GM12878 (cell line): ENCODE results near the gene DICER1. TPM values are rescaled to one million over a fixed set of nuclear protein-coding genes. Genes with fewer than 3 reads are reported as not detected.

ENCODE experiments used
- ATAC-seq: fragments of 200-7000 bp; cut with Tn5 transposase; 3 replicates; pipeline ENCODE4 v1.9.1; 2020; ENCODE audit warnings: mild to moderate bottlenecking, moderate library complexity
- BruUV-seq: library from RNA; stranded (reverse); fragments of 400-500 nt; replicated peaks from 2 replicates; lab custom pipeline; 2021; lab: Mats Ljungman, UMichigan
- CTCF ChIA-PET: fragments of 300-600 bp; sonication (Branson Sonifier 250); formaldehyde crosslinking; extraction: SDS; loops from one replicate; lab custom pipeline; 2021; ENCODE audit warnings: inconsistent platforms; lab: Yijun Ruan, JAX
- POLR2A ChIA-PET: fragments of 350-600 bp; formaldehyde crosslinking; extraction: SDS; loops from one replicate; lab custom pipeline; 2021; ENCODE audit warnings: inconsistent platforms; lab: Charles Lee
- RAD21 ChIA-PET: fragments of 300-600 bp; sonication (Branson Sonifier 250); formaldehyde crosslinking; loops from one replicate; lab custom pipeline; 2023; ENCODE audit warnings: antibody characterized with exemption; ENCODE audit not compliant: unreplicated experiment; lab: Charles Lee
- SMC1A ChIA-PET: fragments of 300-600 bp; sonication (Branson Sonifier 250); formaldehyde crosslinking; loops from one replicate; lab custom pipeline; 2023; ENCODE audit not compliant: unreplicated experiment, uncharacterized antibody; lab: Charles Lee
- DNase-seq: peaks from one replicate; pipeline ENCODE4 v3.0.0-alpha.2; 2011; ENCODE audit warnings: low read depth, low spot score
- FAIRE-seq: peaks from 3 replicates; lab custom pipeline; 2011; peaks lifted over from hg19 to GRCh38; lab: Jason Lieb, UNC
- H2AFZ ChIP-seq: 2 replicates; pipeline ENCODE4 v1.6.0; 2011; ENCODE audit warnings: low read depth, low read length, control low read depth; ENCODE audit not compliant: control insufficient read depth
- H3K27ac ChIP-seq: 2 replicates; pipeline ENCODE4 v1.5.1; 2011; ENCODE audit warnings: control low read depth; ENCODE audit not compliant: control insufficient read depth, insufficient read depth
- H3K27me3 ChIP-seq, 2 experiments: replicated peaks in 1 of 2; 2 replicates each; pipeline versions ENCODE4 v1.6.0 to v1.6.1; 2011; ENCODE audit warnings: low read length in 1 of 2; ENCODE audit not compliant: control insufficient read depth in 2 of 2, insufficient read depth in 2 of 2
- H3K36me3 ChIP-seq, 2 experiments: 2 replicates each; pipeline ENCODE4 v1.5.1; 2011; ENCODE audit warnings: low read length in 1 of 2; ENCODE audit not compliant: control insufficient read depth in 2 of 2, insufficient read depth in 2 of 2
- H3K4me1 ChIP-seq: 2 replicates; pipeline ENCODE4 v1.6.1; 2011; ENCODE audit warnings: mild to moderate bottlenecking, low read length, moderate library complexity, mixed read lengths; ENCODE audit not compliant: control insufficient read depth, insufficient read depth
- H3K4me2 ChIP-seq: 2 replicates; pipeline ENCODE4 v1.6.0; 2011; ENCODE audit warnings: control low read depth; ENCODE audit not compliant: control insufficient read depth, insufficient read depth
- H3K4me3 ChIP-seq: fragments of 200-600 bp; sonication (generic); 2 replicates; pipeline ENCODE4 v1.5.1; 2016
- H3K79me2 ChIP-seq: 2 replicates; pipeline ENCODE4 v1.6.0; 2011; ENCODE audit warnings: low read length; ENCODE audit not compliant: control insufficient read depth, insufficient read depth
- H3K9ac ChIP-seq: 2 replicates; pipeline ENCODE4 v1.8.0; 2011; ENCODE audit warnings: low read length, control low read depth, mixed read lengths; ENCODE audit not compliant: control insufficient read depth, insufficient read depth
- H3K9me3 ChIP-seq: replicated peaks from 3 replicates; pipeline ENCODE4 v1.5.1; 2011; ENCODE audit warnings: mild to moderate bottlenecking, low read length; ENCODE audit not compliant: control insufficient read depth, insufficient read depth
- H4K20me1 ChIP-seq: 2 replicates; pipeline ENCODE4 v1.6.0; 2011; ENCODE audit not compliant: control insufficient read depth, insufficient read depth
- BRCA1 ChIP-seq: IDR thresholded peaks from 2 replicates; pipeline ENCODE4 v1.6.1; 2011; ENCODE audit warnings: low read depth, low read length, improper control_type of control experiment
- CBX5 ChIP-seq: sonication (generic); IDR thresholded peaks from 2 replicates; pipeline ENCODE4 v1.6.1; 2016; ENCODE audit warnings: low read depth, moderate library complexity, mild to moderate bottlenecking, inconsistent platforms
- CEBPB ChIP-seq, 2 experiments: fragments of 150-350 bp in 1 of 2; IDR thresholded peaks; 2 replicates each; pipeline ENCODE4 v1.6.1; 2012 to 2014; ENCODE audit warnings: low read depth in 2 of 2, low read length in 2 of 2, borderline replicate concordance in 1 of 2, inconsistent platforms in 1 of 2
- CREB1 ChIP-seq: IDR thresholded peaks from 2 replicates; pipeline ENCODE4 v1.6.1; 2012; ENCODE audit warnings: low read depth, mild to moderate bottlenecking, inconsistent platforms
- EGR1 ChIP-seq, 2 experiments: IDR thresholded peaks; 1 replicate in 1 of 2; 2 replicates in 1 of 2; pipeline ENCODE4 v1.6.1; 2011 to 2012; ENCODE audit warnings: low read depth in 2 of 2, low read length in 2 of 2, borderline replicate concordance in 1 of 2, mild to moderate bottlenecking in 1 of 2, moderate library complexity in 1 of 2
- ETV6 ChIP-seq, 2 experiments: fragments of 450-650 bp in 1 of 2; IDR thresholded peaks in 1 of 2; conservative IDR thresholded peaks in 1 of 2; 2 replicates each; pipeline ENCODE4 v1.6.1; 2014; ENCODE audit warnings: antibody characterized with exemption in 1 of 2, borderline replicate concordance in 1 of 2, low read depth in 1 of 2, mild to moderate bottlenecking in 1 of 2, moderate library complexity in 1 of 2
- MAX ChIP-seq: IDR thresholded peaks from 2 replicates; pipeline ENCODE4 v1.6.1; 2012; ENCODE audit warnings: low read depth, low read length, improper control_type of control experiment
- NKRF ChIP-seq: fragments of 450-650 bp; conservative IDR thresholded peaks from 2 replicates; pipeline ENCODE4 v1.6.1; 2017; ENCODE audit warnings: mild to moderate bottlenecking, moderate library complexity
- NRF1 ChIP-seq: conservative IDR thresholded peaks from 2 replicates; pipeline ENCODE4 v1.6.1; 2011; ENCODE audit warnings: mild to moderate bottlenecking, low read depth, low read length, improper control_type of control experiment
- RELB ChIP-seq: fragments of 450-650 bp; IDR thresholded peaks from 2 replicates; pipeline ENCODE4 v1.6.1; 2017; ENCODE audit warnings: low read depth, mild to moderate bottlenecking, moderate library complexity
- RFX5 ChIP-seq: IDR thresholded peaks from 2 replicates; pipeline ENCODE4 v1.6.1; 2011; ENCODE audit warnings: low read depth, low read length, improper control_type of control experiment
- SMARCA5 ChIP-seq: fragments of 450-650 bp; IDR thresholded peaks from 2 replicates; pipeline ENCODE4 v1.6.1; 2017; ENCODE audit warnings: mild to moderate bottlenecking
- STAT1 ChIP-seq: fragments of 450-650 bp; conservative IDR thresholded peaks from 2 replicates; pipeline ENCODE4 v1.6.1; 2014; ENCODE audit warnings: antibody characterized with exemption, mild to moderate bottlenecking
- TBL1XR1 ChIP-seq: IDR thresholded peaks from 2 replicates; pipeline ENCODE4 v1.6.1; 2012; ENCODE audit warnings: low read depth, low read length, improper control_type of control experiment
- TCF12 ChIP-seq: IDR thresholded peaks from 2 replicates; pipeline ENCODE4 v1.6.1; 2011; ENCODE audit warnings: low read depth, mild to moderate bottlenecking, low read length
- ZNF274 ChIP-seq: IDR thresholded peaks from one replicate; pipeline ENCODE4 v1.8.0; 2011; ENCODE audit not compliant: insufficient read length, insufficient read depth
- ZZZ3 ChIP-seq: IDR thresholded peaks from 2 replicates; pipeline ENCODE4 v1.6.1; 2011; ENCODE audit warnings: low read depth; ENCODE audit not compliant: control insufficient read depth, insufficient read length
- WGBS: methylation state at CpG from one replicate; pipeline ENCODE4 v1.1.6; 2016; ENCODE audit warnings: low lambda C conversion rate; ENCODE audit not compliant: insufficient replicate concordance, insufficient coverage; ENCODE audit errors: missing lambda C conversion rate; 5-methylcytosine and 5-hydroxymethylcytosine counted together
- in situ Hi-C: fragments of 300-500 bp; cut with MboI; formaldehyde crosslinking; loops from 9 replicates; pipeline ENCODE4 v1.14.3; 2018; ENCODE audit warnings: mixed read lengths
- intact Hi-C: fragments of 100-400 bp; cut with micrococcal nuclease; formaldehyde crosslinking; loops from one replicate; pipeline ENCODE4 v1.14.2; 2022; ENCODE audit not compliant: unreplicated experiment
- polyA plus RNA-seq, 11 experiments: library from polyadenylated mRNA; depleted of rRNA in 4 of 11; unstranded in 6 of 11; stranded (reverse) in 5 of 11; fragments of >200 nt; fragmentation: Nextera tagmentation in 4 of 11; fragmentation: Illumina TruSeq in 1 of 11; extraction: Ambion mirVana in 4 of 11; extraction: Trizol in 1 of 11; gene quantifications; 1 replicate in 1 of 11; 2 replicates in 10 of 11; pipeline versions ENCODE4 v1.2.1 to v1.2.3, GENCODE V29; 2011 to 2016; ENCODE audit warnings: inconsistent platforms in 2 of 11, missing spikeins in 2 of 11, low read depth in 1 of 11
- total RNA-seq, 4 experiments: library from RNA; depleted of rRNA in 3 of 4; stranded (reverse); fragments of >200 nt in 3 of 4; fragmentation: Illumina TruSeq in 1 of 4; extraction: Trizol in 1 of 4; gene quantifications; 2 replicates each; pipeline versions ENCODE4 v1.2.1 to v1.2.3, GENCODE V29; 2013 to 2021

DICER1 gene
- total and polyA plus RNA-seq, 10 of the 15 experiments (the other 5 are each of a cell fraction or from before 2014, with no cell fraction given), result 6.8 to 70.8 (median 37.1) TPM

- TF ChIP-seq STAT1 (no peak), RELB (no peak), CEBPB (IDR thresholded peaks at IDR 0.05; ENCODE audit: borderline replicate concordance in 1 of 2, low read depth in 2 of 2, low read length in 2 of 2) (no peak), MAX (no peak)
Measured at GRCh38 chr14:95065411-95065810, 91.9 kb downstream of the DICER1 start (continued).

GRCh38 chr14:95064734-95065133 is 92.6 kb downstream of the DICER1 start:
- H3K79me2 ChIP-seq, result no peaks in the 10 kb centered on the region
- H3K9me3 ChIP-seq, result no peaks in the 10 kb centered on the region
- no peaks in the 10 kb centered on the region for H3K4me1 ChIP-seq
- H3K9ac ChIP-seq, result no peak overlapping the region
- no peaks in the 10 kb centered on the region for H4K20me1 ChIP-seq
- 62% methylated on average over 2 of the region's 2 CpGs for WGBS
- TF ChIP-seq ZZZ3 (no peak), CEBPB (IDR thresholded peaks at IDR 0.05; ENCODE audit: borderline replicate concordance in 1 of 2, low read depth in 2 of 2, low read length in 2 of 2) (no peak), CREB1 (no peak), RFX5 (no peak), BRCA1 (no peak), CBX5 (no peak), ETV6 (conservative IDR thresholded peaks at IDR 0.05 in 1 of 2, IDR thresholded peaks at IDR 0.05 in 1 of 2; ENCODE audit: borderline replicate concordance in 1 of 2, low read depth in 1 of 2) (no peak), TCF12 (no peak), NKRF (no peak), ZNF274 (no peak), SMARCA5 (no peak), EGR1 (IDR thresholded peaks at IDR 0.05; ENCODE audit: borderline replicate concordance in 1 of 2, low read depth in 2 of 2, low read length in 2 of 2) (no peak), TBL1XR1 (no peak), NRF1 (no peak)
- no peak for DNase-seq
- POLR2A ChIA-PET, result no interaction called here
- intact Hi-C loops (no loop called here), in situ Hi-C loops (no loop called here)
- FAIRE-seq, result no peak
- RAD21 ChIA-PET, result no interaction called here
- CTCF ChIA-PET, result no interaction called here
- no peak overlapping the region for H3K4me2 ChIP-seq
- no peak overlapping the region for H2AFZ ChIP-seq
- SMC1A ChIA-PET, result no interaction called here
- H3K27ac ChIP-seq, result no peak overlapping the region
- H3K4me3 ChIP-seq, result no peak overlapping the region
- BruUV-seq, result no TSS peak
- no peak for ATAC-seq
- H3K36me3 ChIP-seq, result no peaks in the 10 kb centered on the region
- no peaks in the 10 kb centered on the region; a peak in 2 of 4 replicates for H3K27me3 ChIP-seq
